ENCODE results near the gene GTF3C1.

- TF ChIP-seq CTCF (IDR thresholded peaks at IDR 0.05) = no peak
- no peak for TF ChIP-seq POLR2A (IDR thresholded peaks at IDR 0.05)
These were observed 108.4 kb downstream of the GTF3C1 start for GRCh38 chr16:27441276-27441675.

All from thyroid gland (tissue), 4 donors.